Measurements from ENCODE around the gene AKT2. TPM values are rescaled to one million over a fixed set of nuclear protein-coding genes. Genes with fewer than 3 reads are reported as not detected.

AKT2 gene
- total and polyA plus RNA-seq, 10 of the 15 experiments (the other 5 are each of a cell fraction or from before 2014, with no cell fraction given) = 1.0 to 185 (median 71.5) TPM

GRCh38 chr19:40273469-40274360, 11.4 kb downstream of the AKT2 start:
- peaks cover 3% of the 10 kb centered on the region; the same call in 1 of the 2 replicates for H4K20me1 ChIP-seq (ENCODE audit: control insufficient read depth, insufficient read depth)
- peaks cover 20% of the 10 kb centered on the region for H3K4me1 ChIP-seq (ENCODE audit: control insufficient read depth, insufficient read depth, low read length)
- no peak overlapping the region; the same call in 1 of the 2 replicates for H3K9ac ChIP-seq (ENCODE audit: control insufficient read depth, insufficient read depth, low read length)
- POLR2A ChIA-PET = interaction anchor here (2.5 kb wide), 1 partner anchor 10 kb away, joined by 15 read pairs; no protein-coding TSS in a partner anchor
- in situ Hi-C loops (cut with MboI) = no loop called here
- CTCF ChIA-PET = interaction anchor here (0.7 to 3.2 kb wide), 2 partner anchors 24 to 31 kb away, joined by 3 to 11 read pairs; no protein-coding TSS in a partner anchor
- BruUV-seq (replicated peaks) = no TSS peak
- no peak overlapping the region for H2AFZ ChIP-seq (ENCODE audit: control insufficient read depth, low read depth, low read length)
- no peak for ATAC-seq
- SMC1A ChIA-PET (ENCODE audit: uncharacterized antibody, unreplicated experiment) = no interaction called here
- peaks cover 68% of the 10 kb centered on the region for H3K79me2 ChIP-seq (ENCODE audit: control insufficient read depth, insufficient read depth, low read length)
- H3K4me3 ChIP-seq = 0 out of 2 replicates have a peak overlapping the region, but pooled peaks have one; percentile 29
- peak overlapping the region; percentile 61; the same call in 1 of the 2 replicates for H3K27ac ChIP-seq (ENCODE audit: control insufficient read depth, insufficient read depth)
- intact Hi-C loops (cut with micrococcal nuclease; ENCODE audit: unreplicated experiment) = no loop called here
- RAD21 ChIA-PET (ENCODE audit: unreplicated experiment) = no interaction called here
- DNase-seq (ENCODE audit: low read depth, low spot score) = no peak
- no peaks in the 10 kb centered on the region for H3K9me3 ChIP-seq (replicated peaks; ENCODE audit: control insufficient read depth, insufficient read depth, low read length)
- no peak for FAIRE-seq
- no peaks in the 10 kb centered on the region for H3K27me3 ChIP-seq (replicated peaks in 1 of 2; ENCODE audit: control insufficient read depth in 2 of 2, insufficient read depth in 2 of 2, low read length in 1 of 2)
- peaks cover 6 to 7% of the 10 kb centered on the region in 2 experiments; a peak in 3 of 4 replicates for H3K36me3 ChIP-seq (ENCODE audit: control insufficient read depth in 2 of 2, insufficient read depth in 2 of 2, low read length in 1 of 2)
- peak overlapping the region; percentile 85; the same call in 1 of the 2 replicates for H3K4me2 ChIP-seq (ENCODE audit: control insufficient read depth, insufficient read depth)
- WGBS (ENCODE audit: insufficient coverage, insufficient replicate concordance, low lambda C conversion rate, missing lambda C conversion rate) = 86% methylated on average over 14 of the region's 14 CpGs
- TF ChIP-seq ZBTB4 (CRISPR knock-in tag; IDR thresholded peaks at IDR 0.05) (no peak), SREBF2 (IDR thresholded peaks at IDR 0.05; ENCODE audit: low read length) (no peak), HSF1 (IDR thresholded peaks at IDR 0.05; ENCODE audit: low read depth, low read length) (no peak), CUX1 (IDR thresholded peaks at IDR 0.05; ENCODE audit: insufficient replicate concordance, low read depth, low read length) (no peak), TBL1XR1 (IDR thresholded peaks at IDR 0.05; ENCODE audit: low read depth, low read length) (no peak), FOXK2 (IDR thresholded peaks at IDR 0.05) (no peak), USF1 (IDR thresholded peaks at IDR 0.05; ENCODE audit: borderline replicate concordance, extremely low read length, insufficient read depth, low read depth, low read length) (no peak), IRF5 (IDR thresholded peaks at IDR 0.05; ENCODE audit: borderline replicate concordance) (no peak)

Measured in GM12878 (cell line).